Colonic mucosa (tissue), 4 donors: ENCODE results near the gene ASPDH. TPM values are rescaled to one million over a fixed set of nuclear protein-coding genes. Genes with fewer than 3 reads are reported as not detected.

Experiments used
- DNase-seq: peaks from one replicate; pipeline ENCODE4 v3.0.0-alpha.2; 2020
- H3K27ac ChIP-seq: fragments of 200-600 bp; one replicate; pipeline ENCODE4 v1.8.0; 2021
- H3K27me3 ChIP-seq: fragments of 200-600 bp; one replicate; pipeline ENCODE4 v1.8.0; 2021
- H3K36me3 ChIP-seq: fragments of 200-600 bp; one replicate; pipeline ENCODE4 v1.8.0; 2021
- H3K4me1 ChIP-seq: fragments of 200-600 bp; one replicate; pipeline ENCODE4 v1.8.0; 2021; ENCODE audit warnings: mild to moderate bottlenecking
- H3K4me3 ChIP-seq: fragments of 200-600 bp; one replicate; pipeline ENCODE4 v1.8.0; 2021
- H3K9ac ChIP-seq, 2 donors: one replicate each; pipeline ENCODE4 v1.7.0; 2013; ENCODE audit warnings: control low read depth in 2 of 2, low read depth in 2 of 2, low read length in 2 of 2
- H3K9me3 ChIP-seq: fragments of 200-600 bp; one replicate; pipeline ENCODE4 v1.8.0; 2021
- CTCF ChIP-seq: fragments of 200-600 bp; IDR thresholded peaks from one replicate; pipeline ENCODE4 v1.8.0; 2022; ENCODE audit warnings: antibody characterized with exemption, mild to moderate bottlenecking
- intact Hi-C: fragments of 100-400 bp; cut with DNase I; formaldehyde crosslinking; loops from one replicate; pipeline ENCODE4 v1.14.1; 2022
- total RNA-seq, 2 donors: library from RNA; stranded (reverse); fragmentation: NEBNext Ultra II Directional in 1 of 2; extraction: Animal tissue kit (Norgen Biotek cat#: 25700) in 1 of 2; gene quantifications; one replicate each; pipeline ENCODE4 v1.2.1, GENCODE V29; 2021
- donor health status: healthy.
- donor health status: DM: no; HTN: no; CAD: no.
- donor health status: DM: no; HTN: no; CAD: no.

The ASPDH gene
- total RNA-seq, 2 donors from 2014 or later, result not detected

GRCh38 chr19:50501186-50501567 is 12.5 kb downstream of the ASPDH start:
- Histone ChIP-seq H3K9ac (no peak overlapping the region), H3K4me1 (no peaks in the 10 kb centered on the region), H3K27me3 (no peaks in the 10 kb centered on the region), H3K27ac (no peak overlapping the region), H3K36me3 (no peaks in the 10 kb centered on the region), H3K9me3 (no peaks in the 10 kb centered on the region), H3K4me3 (no peak overlapping the region)
- DNase-seq, result peak; percentile 44
- TF ChIP-seq CTCF, result no peak
- intact Hi-C loops, result no loop called here

- H3K9ac ChIP-seq, result no peak overlapping the region
- intact Hi-C loops, result no loop called here
- no peaks in the 10 kb centered on the region for H3K27me3 ChIP-seq
- no peaks in the 10 kb centered on the region for H3K36me3 ChIP-seq
- no peak for DNase-seq
- H3K4me1 ChIP-seq, result no peaks in the 10 kb centered on the region
- H3K4me3 ChIP-seq, result no peak overlapping the region
- no peaks in the 10 kb centered on the region for H3K9me3 ChIP-seq
- no peak for TF ChIP-seq CTCF
- H3K27ac ChIP-seq, result no peak overlapping the region
Measured at GRCh38 chr19:50500753-50501151, 13.0 kb downstream of the ASPDH start.

- no peaks in the 10 kb centered on the region for H3K4me1 ChIP-seq
- H3K36me3 ChIP-seq, result no peaks in the 10 kb centered on the region
- no peak overlapping the region for H3K27ac ChIP-seq
- H3K9me3 ChIP-seq, result no peaks in the 10 kb centered on the region
- intact Hi-C loops, result no loop called here
- no peak for TF ChIP-seq CTCF
- H3K27me3 ChIP-seq, result no peaks in the 10 kb centered on the region
- no peak overlapping the region for H3K4me3 ChIP-seq
- no peak overlapping the region for H3K9ac ChIP-seq
- DNase-seq, result no peak
Measured at GRCh38 chr19:50500060-50500752, 13.5 kb downstream of the ASPDH start.

GRCh38 chr19:50498219-50499056 is 15.3 kb downstream of the ASPDH start:
- Histone ChIP-seq H3K9me3 (no peaks in the 10 kb centered on the region), H3K36me3 (no peaks in the 10 kb centered on the region), H3K9ac (no peak overlapping the region), H3K4me3 (no peak overlapping the region), H3K4me1 (no peaks in the 10 kb centered on the region), H3K27ac (no peak overlapping the region), H3K27me3 (no peaks in the 10 kb centered on the region)
- intact Hi-C loops, result no loop called here
- TF ChIP-seq CTCF, result no peak
- DNase-seq, result no peak

- no peak for DNase-seq
- Histone ChIP-seq H3K27ac (no peak overlapping the region), H3K4me1 (no peaks in the 10 kb centered on the region), H3K9ac (no peak overlapping the region), H3K9me3 (no peaks in the 10 kb centered on the region), H3K36me3 (no peaks in the 10 kb centered on the region), H3K27me3 (no peaks in the 10 kb centered on the region), H3K4me3 (no peak overlapping the region)
- intact Hi-C loops, result no loop called here
- no peak for TF ChIP-seq CTCF
Measured at GRCh38 chr19:50497022-50497405, 16.7 kb downstream of the ASPDH start.
